Stomach (tissue), 9 donors: ENCODE measurements around the gene PROZ. TPM values are rescaled to one million over a fixed set of nuclear protein-coding genes. Genes with fewer than 3 reads are reported as not detected.

Experiments
- DNase-seq, 2 donors: peaks; one replicate each; pipeline versions ENCODE4 v3.0.0 to v3.0.0-alpha.2; 2013 to 2019
- H3K27ac ChIP-seq, 5 donors: fragments of 200-600 bp in 4 of 5; sonication (generic) in 4 of 5; one replicate each; pipeline ENCODE4 v1.5.1; 2013 to 2019; ENCODE audit warnings: mild to moderate bottlenecking in 1 of 5, moderate library complexity in 1 of 5
- H3K27me3 ChIP-seq, 3 donors: fragments of 200-600 bp; sonication (generic); one replicate each; pipeline ENCODE4 v1.5.1; 2017 to 2019; ENCODE audit warnings: mixed run types in 1 of 3
- H3K36me3 ChIP-seq, 4 donors: fragments of 200-600 bp; sonication (generic); 1 replicate in 3 of 4; 2 replicates in 1 of 4; pipeline ENCODE4 v1.5.1; 2016 to 2019
- H3K4me1 ChIP-seq, 4 donors: fragments of 200-600 bp; sonication (generic); one replicate each; pipeline ENCODE4 v1.5.1; 2016 to 2019
- H3K4me3 ChIP-seq, 4 donors: fragments of 200-600 bp; sonication (generic) in 3 of 4; one replicate each; pipeline ENCODE4 v1.5.1; 2016 to 2019; ENCODE audit warnings: mild to moderate bottlenecking in 1 of 4
- H3K9me3 ChIP-seq, 4 donors: fragments of 200-600 bp; sonication (generic); one replicate each; pipeline ENCODE4 v1.5.1; 2016 to 2019
- CTCF ChIP-seq, 7 experiments: fragments of 450-650 bp in 4 of 7; fragments of 200-600 bp in 3 of 7; sonication (generic) in 3 of 7; IDR thresholded peaks; one replicate each; pipeline ENCODE4 v1.5.1; 2016 to 2019; ENCODE audit warnings: antibody characterized with exemption in 7 of 7, control low read depth in 2 of 7, mild to moderate bottlenecking in 1 of 7
- EP300 ChIP-seq: sonication (generic); formaldehyde crosslinking; IDR thresholded peaks from one replicate; pipeline ENCODE4 v1.6.1; 2017; ENCODE audit warnings: antibody characterized with exemption
- POLR2A ChIP-seq, 4 donors: fragments of 450-650 bp; IDR thresholded peaks; one replicate each; pipeline ENCODE4 v1.6.1; 2016; ENCODE audit warnings: antibody characterized with exemption in 4 of 4, control low read depth in 2 of 4, mild to moderate bottlenecking in 1 of 4, moderate library complexity in 1 of 4
- POLR2AphosphoS5 ChIP-seq, 3 donors: sonication (generic); formaldehyde crosslinking; IDR thresholded peaks; one replicate each; pipeline ENCODE4 v1.6.1; 2016; ENCODE audit warnings: antibody characterized with exemption in 3 of 3
- whole genome bisulfite sequencing, 5 donors: extraction: QIAGEN DNeasy Blood & Tissue Kit in 3 of 5; methylation state at CpG; one replicate each; pipeline versions ENCODE4 v1.1.5 to v1.1.7; 2013 to 2018; 5-methylcytosine and 5-hydroxymethylcytosine counted together
- intact Hi-C: fragments of 100-400 bp; cut with DNase I; formaldehyde crosslinking; loops from one replicate; pipeline ENCODE4 v1.15.1; 2023; ENCODE audit warnings: low total_unique reads
- polyA plus RNA-seq, 3 donors: library from polyadenylated mRNA; stranded (reverse); fragments of 200-250 nt; gene quantifications; one replicate each; pipeline ENCODE4 v1.2.3, GENCODE V29; 2013
- total RNA-seq, 5 donors: library from RNA; depleted of rRNA; stranded (reverse); fragments of >200 nt; gene quantifications; one replicate each; pipeline versions ENCODE4 v1.1.0 to v1.2.3, GENCODE V29; 2014 to 2016
- donor health status: healthy with polysubstance abuse.
- donor health status: Bipolar disorder and iron deficiency.
- donor health status: healthy.

Gene PROZ
- total and polyA plus RNA-seq, 8 donors = 0.08 to 1.9 TPM; not detected in 6

GRCh38 chr13:113192902-113193301 is 34.5 kb downstream of the PROZ start:
- H3K27ac ChIP-seq = no peak overlapping the region
- peaks cover 39 to 100% (median 99%) of the 10 kb centered on the region in 4 donors for H3K36me3 ChIP-seq
- TF ChIP-seq CTCF (IDR thresholded peaks at IDR 0.05) (no peak), POLR2AphosphoS5 (IDR thresholded peaks at IDR 0.05) (no peak), EP300 (no peak), POLR2A (IDR thresholded peaks at IDR 0.05) (no peak)
- intact Hi-C loops = no loop called here
- H3K27me3 ChIP-seq = no peaks in the 10 kb centered on the region
- DNase-seq = no peak
- no peaks in the 10 kb centered on the region for H3K9me3 ChIP-seq
- 91 to 99% (median 97%) methylated on average over 2 of the region's 2 CpGs for WGBS, 5 donors
- peaks cover 0 to 17% (median 4%) of the 10 kb centered on the region in 4 donors for H3K4me1 ChIP-seq
- no peak overlapping the region for H3K4me3 ChIP-seq

DNA sequence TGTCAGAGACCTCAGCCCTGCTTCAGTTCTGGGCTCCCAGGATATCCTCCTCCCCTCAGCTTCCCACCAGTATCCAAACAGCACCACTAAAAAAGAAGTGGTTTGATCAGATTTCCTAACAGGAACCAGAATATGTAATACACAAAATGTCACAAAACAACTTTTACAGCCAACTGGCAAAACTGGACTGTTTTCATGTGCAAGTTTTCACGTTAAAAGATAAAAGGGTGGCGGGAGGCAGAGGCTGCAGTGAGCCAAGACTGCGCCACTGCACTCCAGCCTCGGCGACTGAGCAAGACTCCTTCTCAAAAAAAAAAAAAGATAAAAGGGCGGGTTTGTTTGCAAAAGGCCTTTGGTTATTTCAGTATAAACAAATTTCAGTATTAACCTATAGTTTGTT is 36.9 kb downstream of the PROZ start:
- H3K9me3 ChIP-seq = no peaks in the 10 kb centered on the region
- H3K27ac ChIP-seq = peak overlapping the region in 2 of 5 donors; percentile 18 to 25
- no peak for DNase-seq
- H3K36me3 ChIP-seq = peaks cover 51 to 100% (median 99%) of the 10 kb centered on the region in 4 donors
- WGBS, 5 donors = 32 to 53% (median 43%) methylated on average over 6 of the region's 6 CpGs
- H3K4me3 ChIP-seq = no peak overlapping the region
- H3K4me1 ChIP-seq = peaks cover 0 to 21% (median 4%) of the 10 kb centered on the region in 4 donors
- no peak for TF ChIP-seq POLR2AphosphoS5 (IDR thresholded peaks at IDR 0.05)
- no peaks in the 10 kb centered on the region for H3K27me3 ChIP-seq
- intact Hi-C loops = no loop called here

DNA sequence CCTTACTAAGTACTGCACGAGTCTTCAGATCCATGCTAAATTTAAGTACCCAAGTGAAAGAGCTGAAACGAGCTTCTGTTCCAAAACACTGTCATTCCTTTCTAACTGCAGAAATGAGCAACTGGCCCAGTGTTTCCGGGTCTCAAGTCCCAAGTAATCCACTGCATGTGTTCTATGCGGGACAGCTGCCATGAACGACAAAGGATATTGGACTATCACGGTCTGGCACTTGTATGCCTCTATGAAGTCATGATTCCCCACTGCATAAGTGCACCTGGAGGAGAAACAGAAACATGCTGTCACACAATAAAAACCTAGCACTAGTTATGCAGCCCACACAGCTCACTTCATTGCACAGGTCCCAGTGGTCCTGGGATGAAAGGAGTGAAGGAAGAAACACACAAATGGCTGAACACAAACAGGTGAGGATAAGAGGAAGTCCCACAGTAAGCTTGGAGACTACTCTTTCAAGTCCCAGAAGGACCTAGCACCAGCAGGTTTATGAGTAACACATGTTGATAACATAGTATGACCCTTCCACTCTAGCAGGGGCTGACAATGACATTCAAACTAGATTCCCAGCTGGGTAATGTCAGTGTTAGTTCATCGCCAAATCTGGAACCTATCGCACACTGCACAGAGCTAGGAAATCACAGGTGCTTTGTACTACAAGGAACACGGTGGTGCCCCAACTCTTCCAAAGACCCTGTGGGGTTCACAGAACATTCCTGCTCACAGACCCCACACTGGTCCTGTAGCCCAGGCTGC is 38.7 kb downstream of the PROZ start:
- WGBS, 5 donors = 87 to 90% (median 90%) methylated on average over 9 of the region's 9 CpGs

GRCh38 chr13:113201815-113202214 is 43.4 kb downstream of the PROZ start:
- Histone ChIP-seq H3K27ac (no peak overlapping the region), H3K4me3 (no peak overlapping the region), H3K9me3 (no peaks in the 10 kb centered on the region), H3K4me1 (peaks cover 13 to 68% (median 44%) of the 10 kb centered on the region in 4 donors), H3K36me3 (peaks cover 23 to 60% (median 46%) of the 10 kb centered on the region in 4 donors), H3K27me3 (no peaks in the 10 kb centered on the region)
- intact Hi-C loops = no loop called here
- TF ChIP-seq POLR2A (IDR thresholded peaks at IDR 0.05) = no peak
- no peak for TF ChIP-seq EP300
- no peak for TF ChIP-seq POLR2AphosphoS5 (IDR thresholded peaks at IDR 0.05)
- no peak for TF ChIP-seq CTCF (IDR thresholded peaks at IDR 0.05)
- DNase-seq = no peak
- 69 to 89% (median 74%) methylated on average over 2 of the region's 2 CpGs for WGBS, 5 donors

More for the DNA sequence above, 38.7 kb downstream of the PROZ start:
- intact Hi-C loops = no loop called here
- DNase-seq = no peak
- TF ChIP-seq POLR2AphosphoS5 (IDR thresholded peaks at IDR 0.05) (no peak), POLR2A (IDR thresholded peaks at IDR 0.05) (no peak), CTCF (IDR thresholded peaks at IDR 0.05) (no peak), EP300 (no peak)
- Histone ChIP-seq H3K4me3 (no peak overlapping the region), H3K4me1 (peaks cover 0 to 30% (median 7%) of the 10 kb centered on the region in 4 donors), H3K36me3 (peaks cover 45 to 85% (median 82%) of the 10 kb centered on the region in 4 donors), H3K27me3 (no peaks in the 10 kb centered on the region), H3K9me3 (no peaks in the 10 kb centered on the region), H3K27ac (no peak overlapping the region)

DNA sequence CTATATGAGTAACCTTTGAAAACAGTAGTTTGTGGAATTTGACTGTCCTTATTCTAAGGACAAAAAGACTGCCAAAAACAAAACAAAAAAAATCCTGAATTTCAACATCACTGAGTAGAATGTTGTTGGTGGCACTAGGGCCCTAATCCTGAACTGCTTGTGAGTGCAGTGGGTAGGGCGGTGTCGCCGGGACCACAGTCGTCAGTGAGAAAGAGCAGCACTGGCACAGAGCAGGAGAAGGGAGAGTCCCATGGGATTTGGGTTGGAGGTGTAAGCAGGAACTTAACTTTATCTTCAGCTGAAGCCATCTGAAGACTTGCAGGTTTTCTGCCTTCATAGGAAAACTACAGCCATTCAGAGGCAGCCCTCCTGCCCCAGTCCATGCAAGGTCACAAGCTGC is 44.5 kb downstream of the PROZ start:
- H3K4me1 ChIP-seq = peaks cover 24 to 71% (median 54%) of the 10 kb centered on the region in 4 donors

More for the DNA sequence above, 44.5 kb downstream of the PROZ start:
- H3K27me3 ChIP-seq = no peaks in the 10 kb centered on the region
- WGBS, 5 donors = 88 to 91% (median 90%) methylated on average over 4 of the region's 4 CpGs
- TF ChIP-seq POLR2AphosphoS5 (IDR thresholded peaks at IDR 0.05) (no peak), POLR2A (IDR thresholded peaks at IDR 0.05) (no peak), CTCF (IDR thresholded peaks at IDR 0.05) (no peak), EP300 (no peak)
- peaks cover 15 to 49% (median 35%) of the 10 kb centered on the region in 4 donors for H3K36me3 ChIP-seq
- H3K27ac ChIP-seq = peak overlapping the region in 1 of 5 donors; percentile 55
- no peak for DNase-seq
- H3K9me3 ChIP-seq = no peaks in the 10 kb centered on the region
- intact Hi-C loops = no loop called here
- H3K4me3 ChIP-seq = no peak overlapping the region
